ENCODE measurements around the gene RTL1.

Gene RTL1

DNA sequence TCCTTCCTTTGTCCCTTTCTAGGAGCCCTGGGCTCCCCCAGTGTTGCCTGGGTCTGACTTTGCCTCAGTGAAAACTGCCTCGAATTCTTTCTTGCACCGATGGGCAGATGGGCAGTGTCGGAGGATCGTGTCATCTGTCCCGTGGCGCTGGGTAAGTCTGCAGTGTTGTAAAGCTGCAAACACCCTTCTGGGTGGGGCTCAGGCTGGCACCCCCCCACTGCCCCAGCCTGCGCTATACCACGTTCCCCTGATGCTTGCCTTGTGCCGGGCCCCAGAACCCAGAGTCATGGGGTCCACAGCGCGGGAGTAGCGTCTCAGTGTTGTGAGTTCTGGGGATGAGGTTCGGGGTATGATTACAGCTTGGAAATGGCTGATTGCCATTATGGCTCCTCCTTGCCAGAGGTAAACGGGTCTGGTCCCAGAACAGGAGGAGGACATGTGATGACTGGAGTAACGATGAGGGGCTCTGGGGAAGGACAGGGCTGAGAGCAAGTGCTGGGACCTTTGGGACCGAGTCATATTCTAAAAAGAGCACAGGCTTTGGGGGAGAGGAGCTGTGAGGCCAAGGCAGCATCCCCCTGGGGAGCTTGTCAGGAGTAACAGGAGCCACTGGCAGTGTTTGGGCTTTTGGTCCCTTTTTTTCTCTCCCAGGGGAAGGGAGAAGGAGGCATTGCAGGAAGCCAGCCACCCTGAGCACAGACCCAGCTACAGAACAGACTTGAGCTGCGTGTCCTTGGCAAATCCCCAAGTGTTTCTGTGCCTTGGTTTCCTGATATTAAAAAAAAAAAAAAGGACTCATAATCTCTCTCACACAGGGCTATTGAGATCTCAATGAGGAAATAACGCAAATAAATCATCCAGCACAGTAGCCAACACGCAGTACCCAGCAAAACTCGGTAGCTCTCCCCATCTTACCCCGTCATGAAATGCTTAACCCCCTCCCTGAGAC, 4.3 kb downstream of the RTL1 start:
- DNase-seq, result peak; percentile 37

DNA sequence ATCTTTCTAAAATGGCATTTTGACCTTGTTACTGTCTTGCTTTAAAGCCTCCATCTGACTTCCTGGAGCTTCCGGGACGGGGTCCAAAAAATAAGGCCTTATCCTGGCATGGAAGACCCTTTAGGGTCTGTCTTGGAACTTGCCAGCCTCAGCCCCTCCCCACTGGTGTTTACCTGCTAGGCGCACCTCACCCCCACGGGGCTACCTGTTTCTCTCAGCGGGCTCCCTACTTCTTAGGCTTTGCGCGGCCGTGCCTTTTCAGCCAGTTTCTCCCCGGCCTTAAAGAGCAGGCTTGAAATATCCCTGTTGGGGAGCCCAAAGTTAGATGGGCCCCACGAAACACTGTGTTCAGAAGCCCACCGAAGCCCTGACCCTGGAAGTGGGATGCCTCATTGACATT, 5.1 kb downstream of the RTL1 start:
- DNase-seq, result no peak

- DNase-seq, result peak; percentile 20
Observed at GRCh38 chr14:100896369-100897060, 7.0 kb downstream of the RTL1 start.

DNA sequence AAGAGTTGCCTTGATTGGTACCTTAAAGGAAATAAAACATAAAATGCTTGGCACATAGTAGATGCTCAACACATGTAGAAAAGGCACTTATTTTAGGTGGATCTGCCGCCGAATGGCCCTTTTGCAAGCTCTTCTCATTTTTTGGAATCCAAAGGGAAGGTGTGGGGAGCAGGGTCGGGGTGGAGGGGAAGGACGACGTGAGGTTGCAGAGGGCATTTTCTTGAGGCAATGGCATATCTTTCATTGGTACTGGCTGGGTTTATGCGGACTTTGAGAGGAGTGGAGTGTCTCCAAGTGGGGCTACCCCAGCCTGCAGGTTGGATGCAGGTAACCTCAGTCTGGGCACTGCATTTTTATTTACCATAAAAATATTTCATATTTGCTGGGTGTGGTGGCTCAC, 8.1 kb downstream of the RTL1 start:
- DNase-seq, result no peak

DNA sequence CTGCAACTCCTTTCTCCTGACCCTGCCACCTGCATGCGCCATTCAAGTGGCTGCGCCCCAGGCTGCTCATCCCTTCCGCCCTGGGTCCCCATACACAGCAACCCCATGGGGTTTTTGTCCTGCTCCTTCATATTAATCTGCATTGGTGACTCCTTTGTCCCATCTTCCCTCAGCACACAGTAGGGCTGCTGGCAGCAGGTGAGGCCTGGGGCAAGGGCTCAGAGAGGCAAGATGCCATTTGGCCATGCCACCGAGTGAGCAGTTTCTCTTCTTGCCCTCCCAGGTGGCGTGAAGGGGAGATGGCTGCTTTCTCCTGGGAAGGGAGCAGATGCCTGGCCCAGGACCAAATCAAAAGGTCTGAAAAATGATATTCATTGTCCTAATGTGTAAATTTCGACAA, 9.1 kb downstream of the RTL1 start:
- DNase-seq, result no peak

DNA sequence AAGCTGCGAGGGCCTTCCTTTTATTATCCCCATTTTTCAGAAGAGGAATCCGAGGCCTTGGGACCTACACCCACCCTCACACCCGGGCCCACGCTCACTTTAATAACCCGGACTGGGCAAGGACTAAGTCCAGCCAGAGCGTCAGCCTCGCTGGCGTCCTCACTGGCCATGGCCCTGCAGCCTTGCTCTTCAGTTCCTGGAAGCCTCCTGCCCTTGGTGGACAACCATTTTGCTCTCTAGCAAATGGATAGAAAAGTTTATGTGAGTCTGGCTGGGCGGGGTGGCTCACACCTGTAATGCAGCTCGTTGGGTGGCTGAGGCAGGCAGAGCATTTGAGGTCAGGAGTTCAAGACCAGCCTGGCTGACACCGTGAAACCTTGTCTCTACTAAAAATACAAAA, 9.8 kb downstream of the RTL1 start:
- no peak for DNase-seq

DNA sequence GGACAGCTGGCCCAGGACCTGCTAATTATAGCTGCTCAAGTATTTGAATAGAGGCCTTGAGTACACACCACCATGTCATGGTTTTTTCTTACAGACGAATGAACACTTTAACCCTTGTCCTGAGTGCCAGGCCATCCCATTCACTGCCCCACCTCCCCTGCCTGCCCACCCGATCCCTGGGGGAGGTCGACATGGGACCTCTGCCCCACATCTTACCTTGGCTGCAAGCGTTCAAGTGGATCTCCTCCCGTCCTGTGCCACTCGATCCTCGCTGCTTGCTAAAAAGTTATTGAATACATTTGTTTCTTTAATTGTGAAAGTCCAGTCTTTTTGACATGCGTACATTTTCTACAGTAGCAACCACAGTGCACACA, 10.3 kb downstream of the RTL1 start:
- DNase-seq, result no peak

GRCh38 chr14:100892496-100893227, 10.9 kb downstream of the RTL1 start:
- DNase-seq, result no peak

DNA sequence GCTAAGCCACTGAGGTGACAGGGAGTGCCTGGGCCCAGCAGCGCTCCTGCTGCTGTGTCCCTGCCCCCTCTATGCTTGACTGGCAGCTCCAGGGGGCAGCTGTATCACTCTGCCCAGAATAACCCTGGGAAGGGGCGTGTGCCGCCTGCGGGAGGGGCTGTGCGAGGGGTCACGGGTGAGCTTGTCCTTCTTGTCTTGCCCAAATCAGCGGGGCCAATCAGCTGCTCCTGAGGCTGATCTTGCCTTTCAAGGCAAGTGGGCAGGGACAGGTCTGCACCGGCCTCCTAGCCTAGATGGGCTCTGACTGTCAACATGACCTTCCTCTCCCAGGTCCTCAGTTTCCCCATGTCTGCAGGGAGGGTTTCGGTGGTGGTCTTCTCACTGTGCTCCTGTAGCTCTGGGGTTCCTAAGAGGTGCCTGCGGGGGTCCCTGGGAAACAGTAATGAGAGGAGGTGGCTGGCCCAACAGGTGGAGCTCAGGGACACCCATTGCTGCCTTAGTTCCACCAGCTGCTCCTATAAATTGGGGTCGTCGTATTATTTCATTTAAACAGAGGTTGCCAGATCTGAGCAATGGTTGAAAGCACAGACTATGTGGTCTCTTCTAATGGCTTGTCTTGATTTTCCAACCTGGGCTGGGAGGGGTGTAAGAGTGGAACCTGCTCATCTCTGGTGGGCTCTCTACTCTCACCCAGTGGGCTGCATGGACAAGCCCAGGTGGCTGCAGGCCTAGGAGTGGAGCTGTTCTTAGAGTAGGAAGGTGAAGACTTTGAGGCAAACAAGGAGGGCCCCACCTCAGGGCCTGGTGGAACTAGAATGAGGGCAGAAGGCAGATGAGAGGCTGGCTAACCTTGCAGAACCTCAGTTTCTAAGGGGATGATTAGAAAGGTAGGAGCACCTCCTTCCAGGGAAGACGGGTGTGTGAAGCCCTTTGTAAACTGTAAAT, 11.7 kb downstream of the RTL1 start:
- DNase-seq, result no peak

DNA sequence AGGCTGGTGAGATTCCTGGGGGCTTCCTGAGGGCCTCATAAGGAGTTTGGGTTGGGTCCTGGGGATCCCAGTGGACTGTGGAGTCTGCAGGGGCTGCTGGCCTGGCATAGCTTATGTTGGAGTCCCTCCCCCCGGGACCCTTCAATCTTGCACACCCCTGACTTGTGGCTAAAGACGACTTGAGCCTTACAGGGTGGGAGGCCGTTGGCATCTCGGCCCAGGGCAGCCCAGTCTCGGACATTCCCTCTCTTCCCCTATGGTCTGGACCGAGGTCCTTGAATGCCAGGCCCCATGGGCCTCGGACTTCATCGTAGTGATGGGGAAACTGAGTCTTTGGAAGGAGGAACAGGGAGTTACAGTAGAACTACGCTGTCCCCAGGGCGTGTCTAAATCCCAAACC, 12.5 kb downstream of the RTL1 start:
- DNase-seq, result no peak

DNA sequence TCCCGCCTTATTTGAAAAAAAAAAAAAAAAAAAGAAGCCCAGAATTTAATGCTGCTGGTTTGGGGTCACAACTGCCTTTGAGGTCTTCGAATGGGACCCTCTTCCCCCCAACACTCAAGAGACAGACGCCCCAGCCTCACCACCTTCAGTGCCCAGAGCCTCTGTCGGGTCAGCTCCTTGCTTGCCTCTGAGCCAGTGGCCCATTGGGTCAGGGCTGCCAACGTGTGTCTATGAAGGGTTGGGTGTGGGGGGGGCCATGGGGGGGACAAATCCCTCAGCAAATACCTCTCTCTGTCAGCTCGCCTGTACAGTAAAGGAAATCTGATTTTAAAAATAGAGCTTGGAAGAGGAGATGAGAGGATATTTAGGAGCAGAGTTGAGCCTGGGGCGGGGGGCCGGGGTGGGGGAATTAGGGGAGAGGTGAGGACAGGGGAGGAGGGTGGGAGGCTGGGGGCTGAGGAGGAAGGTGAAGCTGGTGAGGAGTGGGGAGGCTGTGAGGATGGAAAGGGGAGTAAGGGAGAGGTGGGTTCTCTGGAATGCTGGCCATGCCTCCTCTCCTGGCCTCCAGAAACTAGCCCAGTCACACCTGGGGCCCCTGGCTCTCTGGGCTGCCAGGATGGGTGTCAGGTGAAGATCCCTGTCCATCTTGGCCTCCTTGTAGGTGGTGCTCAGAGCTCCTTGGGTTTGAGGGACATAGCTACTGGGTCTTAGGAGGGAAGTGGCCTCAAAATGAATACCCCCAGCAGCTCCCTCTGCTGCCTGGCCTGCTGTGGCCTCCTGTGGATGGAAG, 13.3 kb downstream of the RTL1 start:
- no peak for DNase-seq

DNA sequence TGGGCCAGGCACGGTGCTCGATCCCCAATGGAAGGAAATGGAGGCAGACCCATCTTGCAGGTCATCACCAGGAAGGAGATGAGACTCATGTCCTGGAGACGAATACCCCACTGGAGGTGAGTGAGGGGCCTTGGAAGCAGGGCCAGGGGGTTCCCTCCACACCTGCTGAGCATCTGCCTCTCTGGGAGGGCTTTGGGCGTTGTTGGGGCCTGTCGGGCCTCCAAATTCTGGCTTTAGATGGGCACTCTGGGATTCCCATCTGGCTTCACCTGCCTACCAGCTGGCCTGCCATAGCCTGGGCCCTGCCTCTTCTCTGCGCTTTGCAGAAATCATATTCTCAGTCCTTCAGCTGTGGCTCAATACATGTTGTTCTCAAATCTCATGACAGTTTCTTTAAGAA, 13.9 kb downstream of the RTL1 start:
- DNase-seq, result no peak

DNA sequence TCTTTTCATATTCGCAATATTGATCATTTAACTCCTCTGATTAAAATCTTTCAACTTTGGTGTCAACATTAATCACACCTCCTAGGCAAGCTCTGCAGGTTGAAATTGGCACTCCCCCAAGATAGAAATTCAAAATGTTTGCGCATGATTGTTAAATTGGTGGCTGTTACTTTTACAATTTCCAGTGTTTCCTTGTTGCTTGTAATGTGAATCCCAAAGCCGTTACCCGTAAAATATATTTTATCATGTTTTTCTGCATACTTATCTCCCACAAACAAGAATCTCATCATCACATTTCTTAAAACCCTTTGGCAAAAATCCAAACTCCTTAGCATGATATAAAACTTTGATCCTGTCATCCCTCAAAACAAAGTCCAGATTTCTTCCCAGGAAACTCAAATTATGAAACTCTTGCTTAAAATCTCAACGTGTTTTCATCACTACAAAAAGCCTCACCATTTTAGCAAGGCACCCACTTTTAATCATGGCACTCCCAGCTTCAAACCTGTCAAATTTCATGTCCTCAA, 14.7 kb downstream of the RTL1 start:
- no peak for DNase-seq

GRCh38 chr14:100887728-100888335, 15.7 kb downstream of the RTL1 start:
- DNase-seq, result no peak

DNA sequence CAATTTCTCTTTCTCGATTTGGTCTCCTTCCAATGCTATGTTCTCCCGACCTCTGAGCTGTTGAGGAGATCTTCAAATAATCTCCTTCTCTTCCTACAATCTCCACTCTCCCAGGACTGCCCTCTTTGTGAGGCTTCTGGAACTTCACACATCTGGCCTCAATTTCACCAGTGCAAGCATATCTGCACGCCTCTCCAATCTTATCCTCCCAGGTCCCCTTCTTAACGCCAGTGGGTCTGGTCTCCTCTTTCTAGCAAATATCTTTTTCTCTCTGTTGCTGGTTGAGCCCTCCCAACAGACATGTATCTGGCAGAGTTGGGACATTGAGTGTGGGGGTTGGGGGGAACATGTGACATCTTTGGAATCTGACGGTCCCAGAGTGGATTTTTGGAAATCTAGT, 17.9 kb downstream of the RTL1 start:
- DNase-seq, result no peak

DNA sequence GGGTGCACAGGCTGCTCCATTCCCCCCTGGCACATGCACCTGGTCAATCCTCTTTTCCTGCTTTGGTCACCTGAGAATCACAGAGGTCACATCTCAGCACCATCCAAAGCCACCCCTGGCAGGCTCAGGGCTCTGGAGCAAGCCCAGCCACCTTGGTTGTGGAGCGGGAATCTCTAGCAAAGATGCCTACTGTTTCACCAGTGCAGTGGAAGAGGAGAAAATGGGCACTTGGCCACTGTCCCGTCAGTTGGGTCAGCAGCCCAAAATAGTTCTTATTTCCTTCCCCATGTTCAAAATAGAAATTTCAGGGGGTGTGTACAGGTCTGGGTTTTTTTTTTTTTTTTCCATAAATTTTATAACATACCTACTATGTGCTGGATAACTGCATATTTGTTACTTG, 18.3 kb downstream of the RTL1 start:
- DNase-seq, result no peak

DNA sequence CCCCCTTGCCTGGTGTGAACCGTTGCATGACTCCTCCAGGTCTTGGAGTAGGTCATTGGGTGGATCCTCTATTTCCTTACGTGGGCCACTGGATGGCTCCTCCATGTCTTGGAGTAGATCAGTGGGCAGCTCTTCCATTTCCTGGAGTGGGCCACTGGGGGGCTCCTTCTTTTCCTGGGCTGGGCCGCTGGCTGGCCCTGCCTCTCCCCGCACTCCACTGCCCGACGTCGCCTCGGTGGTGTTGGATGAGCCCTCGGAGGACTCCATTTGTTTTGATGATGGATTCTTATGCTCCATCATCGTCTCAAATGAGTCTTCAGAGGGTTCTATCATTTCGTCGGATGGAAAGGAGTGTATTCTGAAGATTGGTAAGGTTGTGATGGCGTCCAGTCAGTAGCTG, 19.1 kb downstream of the RTL1 start:
- no peak for DNase-seq

- no peak for DNase-seq
Observed at GRCh38 chr14:100883789-100884101, 19.8 kb downstream of the RTL1 start.

DNA sequence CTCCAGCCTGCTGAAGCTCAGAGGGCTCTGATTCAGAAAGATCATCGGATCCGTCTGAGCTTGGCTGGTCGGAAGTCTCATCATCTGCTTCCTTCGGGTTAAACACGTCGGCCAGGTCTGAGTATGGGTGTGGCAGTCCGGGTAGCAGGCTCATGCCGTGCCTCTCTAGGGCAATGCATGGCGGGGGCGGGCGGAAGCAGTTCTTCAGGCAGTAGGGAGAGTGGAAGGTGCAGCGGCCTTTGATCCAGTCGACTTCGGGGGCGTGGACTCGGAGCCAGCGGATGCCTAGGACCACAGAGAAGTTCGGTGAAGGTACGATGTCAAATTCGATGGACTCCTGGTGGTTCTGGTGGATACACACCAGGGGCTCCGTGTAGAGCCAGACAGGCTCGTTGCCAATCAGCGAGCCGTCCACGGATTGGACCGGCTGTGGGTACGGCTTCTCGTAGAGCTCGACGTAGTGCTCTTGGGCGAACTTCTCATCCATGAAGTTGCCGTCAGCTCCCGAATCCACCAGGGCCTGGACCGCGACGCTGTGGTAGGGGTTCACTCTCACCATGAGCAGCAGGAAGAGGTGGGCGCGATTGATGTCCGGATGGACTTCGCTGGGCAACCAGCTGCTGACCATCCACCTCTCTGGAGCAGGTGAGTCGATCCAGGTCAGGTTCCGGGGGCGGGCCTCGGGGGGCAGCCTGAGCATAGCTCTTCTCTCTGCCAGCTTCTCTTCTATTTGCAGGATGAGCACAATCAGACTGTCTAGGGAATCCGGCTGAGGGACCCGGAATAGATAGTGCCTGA, 20.3 kb downstream of the RTL1 start:
- no peak for DNase-seq

Measured in right kidney (tissue), 1 donor.